Measurements from ENCODE around the gene GARIN6.
A peak's percentile ranks its signal among the peaks of the same experiment; 100 is the strongest.

Gene GARIN6

DNA sequence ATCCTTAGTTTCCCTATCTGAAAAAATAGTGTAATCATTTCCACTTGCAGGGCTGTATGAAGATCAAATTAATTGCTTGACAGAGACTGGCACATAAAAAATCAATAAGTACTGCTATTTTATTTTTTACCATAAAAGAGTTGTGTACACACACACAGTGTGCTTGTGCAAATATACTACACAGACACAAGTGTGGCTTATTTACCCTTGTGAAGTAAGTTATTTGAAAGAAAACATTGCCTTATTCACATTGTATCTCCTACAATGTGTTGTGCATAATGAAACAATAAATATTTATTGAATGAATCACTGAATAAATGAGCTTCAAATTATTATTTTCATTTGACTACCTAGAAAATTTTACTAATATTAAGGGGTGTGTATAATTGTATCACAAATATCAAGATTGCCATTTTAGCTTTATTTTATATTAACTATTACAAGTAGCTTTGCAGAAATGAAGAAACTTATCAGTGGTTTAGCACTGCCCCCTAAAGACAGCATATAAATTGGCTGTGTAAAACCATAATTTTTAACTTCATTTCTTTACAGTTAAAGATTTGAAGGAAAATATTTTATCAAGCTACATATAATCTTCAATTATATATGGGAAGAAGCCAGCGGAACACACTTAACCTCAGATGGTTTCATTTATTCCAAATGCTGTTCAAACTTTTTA is 11.3 kb downstream of the GARIN6 start:
- TF ChIP-seq, protein P1, sequence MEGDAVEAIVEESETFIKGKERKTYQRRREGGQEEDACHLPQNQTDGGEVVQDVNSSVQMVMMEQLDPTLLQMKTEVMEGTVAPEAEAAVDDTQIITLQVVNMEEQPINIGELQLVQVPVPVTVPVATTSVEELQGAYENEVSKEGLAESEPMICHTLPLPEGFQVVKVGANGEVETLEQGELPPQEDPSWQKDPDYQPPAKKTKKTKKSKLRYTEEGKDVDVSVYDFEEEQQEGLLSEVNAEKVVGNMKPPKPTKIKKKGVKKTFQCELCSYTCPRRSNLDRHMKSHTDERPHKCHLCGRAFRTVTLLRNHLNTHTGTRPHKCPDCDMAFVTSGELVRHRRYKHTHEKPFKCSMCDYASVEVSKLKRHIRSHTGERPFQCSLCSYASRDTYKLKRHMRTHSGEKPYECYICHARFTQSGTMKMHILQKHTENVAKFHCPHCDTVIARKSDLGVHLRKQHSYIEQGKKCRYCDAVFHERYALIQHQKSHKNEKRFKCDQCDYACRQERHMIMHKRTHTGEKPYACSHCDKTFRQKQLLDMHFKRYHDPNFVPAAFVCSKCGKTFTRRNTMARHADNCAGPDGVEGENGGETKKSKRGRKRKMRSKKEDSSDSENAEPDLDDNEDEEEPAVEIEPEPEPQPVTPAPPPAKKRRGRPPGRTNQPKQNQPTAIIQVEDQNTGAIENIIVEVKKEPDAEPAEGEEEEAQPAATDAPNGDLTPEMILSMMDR (IDR thresholded peaks at IDR 0.05; ENCODE audit: insufficient read depth, low read depth, low read length, missing control alignments), result peak; percentile 14
- H3K4me3 ChIP-seq (ENCODE audit: low read length), result no peak overlapping the region
- DNase-seq (ENCODE audit: low read depth), result peak; percentile 2

DNA sequence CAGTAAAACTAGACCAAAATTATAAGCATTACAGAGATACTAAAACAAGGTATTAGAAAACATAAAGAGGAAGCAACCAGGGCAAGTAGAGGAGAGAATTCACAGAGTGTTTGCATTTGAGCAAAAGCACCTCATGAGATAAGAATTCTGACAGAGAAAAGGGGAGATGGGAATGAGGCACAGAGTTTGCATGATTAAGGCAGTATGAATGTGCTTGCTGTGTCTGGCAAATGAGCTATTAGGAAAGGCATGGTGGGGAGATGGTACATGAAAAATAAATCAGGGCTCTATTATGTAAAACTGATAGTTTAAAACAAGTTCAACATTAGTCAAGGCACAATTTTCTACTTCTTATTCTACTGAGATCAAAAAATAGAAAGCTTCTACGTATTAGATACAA is 23.1 kb downstream of the GARIN6 start:
- no peak overlapping the region for H3K4me3 ChIP-seq (ENCODE audit: low read length)
- TF ChIP-seq, protein P1 (IDR thresholded peaks at IDR 0.05; ENCODE audit: insufficient read depth, low read depth, low read length, missing control alignments), result no peak
- peak; percentile 7 for DNase-seq (ENCODE audit: low read depth)

DNA sequence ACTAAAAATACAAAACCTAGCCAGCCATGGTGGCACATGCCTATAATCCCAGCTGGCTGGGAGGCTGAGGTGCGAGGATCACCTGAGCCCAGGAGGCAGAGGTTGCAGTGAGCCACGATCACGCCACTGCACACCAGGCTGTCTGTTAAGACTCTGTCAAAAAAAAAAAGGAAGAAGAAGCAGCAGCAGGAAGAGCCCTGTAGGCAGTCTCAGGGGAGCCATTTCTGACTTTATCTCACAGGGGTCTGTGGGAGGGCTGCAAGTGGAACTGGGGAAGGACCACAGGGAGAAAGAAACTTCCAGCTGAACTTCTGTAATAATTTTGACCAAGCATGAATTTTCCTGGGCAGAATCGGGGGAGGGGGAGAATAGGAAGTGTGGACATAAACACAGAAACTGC is 32.7 kb downstream of the GARIN6 start:
- no peak for DNase-seq (ENCODE audit: low read depth)
- TF ChIP-seq, protein P1 (IDR thresholded peaks at IDR 0.05; ENCODE audit: insufficient read depth, low read depth, low read length, missing control alignments), result no peak

DNA sequence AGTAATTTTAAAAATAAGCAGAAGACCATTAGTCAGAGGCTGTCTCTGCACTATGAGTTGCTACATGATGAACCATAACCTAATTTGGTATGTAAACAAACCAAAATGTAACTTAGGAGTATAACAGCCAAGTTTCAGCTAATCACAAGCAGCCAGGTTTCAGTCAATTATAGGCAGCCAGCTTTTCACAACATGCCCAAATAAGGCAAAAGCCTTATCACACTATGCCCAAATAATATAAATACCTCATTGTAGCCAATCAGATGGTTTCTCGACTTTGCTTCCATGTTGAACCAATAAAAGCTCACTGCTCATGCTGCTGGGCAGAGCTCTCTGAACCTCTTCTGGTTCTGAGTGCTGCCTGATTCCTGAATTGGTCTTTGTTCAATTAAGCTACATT is 38.6 kb downstream of the GARIN6 start:
- TF ChIP-seq, protein P1 (IDR thresholded peaks at IDR 0.05; ENCODE audit: insufficient read depth, low read depth, low read length, missing control alignments), result no peak
- no peak overlapping the region for H3K4me3 ChIP-seq (ENCODE audit: low read length)
- DNase-seq (ENCODE audit: low read depth), result no peak

More for the DNA sequence above, 32.7 kb downstream of the GARIN6 start:
- no peak overlapping the region for H3K4me3 ChIP-seq (ENCODE audit: low read length)

DNA sequence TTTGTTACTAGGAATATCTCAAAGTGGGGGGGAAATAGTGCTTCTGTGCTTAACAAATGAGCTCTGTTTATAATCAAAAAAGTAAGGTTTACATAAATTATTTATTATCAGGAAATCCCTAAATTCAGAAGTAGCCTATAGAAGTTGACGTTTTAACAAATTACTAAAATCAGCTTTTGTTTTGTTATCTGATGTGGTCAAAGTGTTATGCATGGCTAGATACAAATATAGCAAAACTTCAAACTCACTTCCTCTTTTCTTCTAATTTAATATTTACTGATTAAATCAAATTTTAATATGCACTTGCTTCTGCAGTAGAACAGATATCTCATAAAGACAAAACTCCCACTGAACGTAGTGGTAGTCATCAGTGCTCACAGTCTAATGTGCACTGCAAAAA is 47.5 kb downstream of the GARIN6 start:
- no peak overlapping the region for H3K4me3 ChIP-seq (ENCODE audit: low read length)
- DNase-seq (ENCODE audit: low read depth), result no peak
- TF ChIP-seq, protein P1 (IDR thresholded peaks at IDR 0.05; ENCODE audit: insufficient read depth, low read depth, low read length, missing control alignments), result no peak
